GM13976 (cell line): ENCODE data around the gene ACBD7.

Experiments
- DNase-seq: peaks from one replicate; pipeline ENCODE4 v3.0.0; 2012; ENCODE audit warnings: low spot score
- in situ Hi-C: fragments of 300-500 bp; cut with MboI; formaldehyde crosslinking; loops from one replicate; pipeline ENCODE4 v1.12.0; 2022; ENCODE audit warnings: low sequenced_read_pairs, mixed read lengths, inconsistent platforms; ENCODE audit not compliant: unreplicated experiment
- TF ChIP-seq, protein P1 (sequence below): IDR thresholded peaks from 2 replicates; pipeline ENCODE4 v1.5.1; 2012; ENCODE audit warnings: borderline replicate concordance, mild to moderate bottlenecking; ENCODE audit not compliant: insufficient read depth; ENCODE audit errors: extremely low read depth, missing control alignments, control extremely low read depth

ACBD7 gene

DNA sequence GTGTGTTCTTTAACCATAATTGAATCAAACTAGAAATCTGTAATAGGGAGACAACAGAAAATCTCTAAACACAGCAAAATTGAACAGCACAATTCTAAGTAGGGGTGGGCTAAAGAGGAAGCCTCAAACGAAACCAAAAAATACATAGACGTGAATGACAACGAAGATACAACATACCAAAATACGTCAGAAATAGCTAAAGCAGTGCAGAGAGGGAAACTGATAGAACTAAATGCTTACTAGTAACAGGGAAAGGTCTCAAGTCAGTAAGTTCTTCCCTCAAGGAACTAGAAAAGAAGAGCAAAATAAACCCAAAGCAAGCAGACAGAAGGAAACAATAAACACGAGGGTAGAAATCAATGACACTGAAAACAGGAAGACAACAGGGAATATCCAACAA is 27.6 kb upstream of the ACBD7 start:
- TF ChIP-seq, protein P1, sequence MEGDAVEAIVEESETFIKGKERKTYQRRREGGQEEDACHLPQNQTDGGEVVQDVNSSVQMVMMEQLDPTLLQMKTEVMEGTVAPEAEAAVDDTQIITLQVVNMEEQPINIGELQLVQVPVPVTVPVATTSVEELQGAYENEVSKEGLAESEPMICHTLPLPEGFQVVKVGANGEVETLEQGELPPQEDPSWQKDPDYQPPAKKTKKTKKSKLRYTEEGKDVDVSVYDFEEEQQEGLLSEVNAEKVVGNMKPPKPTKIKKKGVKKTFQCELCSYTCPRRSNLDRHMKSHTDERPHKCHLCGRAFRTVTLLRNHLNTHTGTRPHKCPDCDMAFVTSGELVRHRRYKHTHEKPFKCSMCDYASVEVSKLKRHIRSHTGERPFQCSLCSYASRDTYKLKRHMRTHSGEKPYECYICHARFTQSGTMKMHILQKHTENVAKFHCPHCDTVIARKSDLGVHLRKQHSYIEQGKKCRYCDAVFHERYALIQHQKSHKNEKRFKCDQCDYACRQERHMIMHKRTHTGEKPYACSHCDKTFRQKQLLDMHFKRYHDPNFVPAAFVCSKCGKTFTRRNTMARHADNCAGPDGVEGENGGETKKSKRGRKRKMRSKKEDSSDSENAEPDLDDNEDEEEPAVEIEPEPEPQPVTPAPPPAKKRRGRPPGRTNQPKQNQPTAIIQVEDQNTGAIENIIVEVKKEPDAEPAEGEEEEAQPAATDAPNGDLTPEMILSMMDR: no peak
- no peak for DNase-seq
- in situ Hi-C loops: no loop called here

- DNase-seq: no peak
- TF ChIP-seq, protein P1: no peak
- in situ Hi-C loops: no loop called here
These were observed 25.2 kb upstream of the ACBD7 start for GRCh38 chr10:15113766-15114165.

- in situ Hi-C loops: no loop called here
- no peak for DNase-seq
- TF ChIP-seq, protein P1: no peak
These were observed 24.1 kb upstream of the ACBD7 start for GRCh38 chr10:15112657-15113056.

- DNase-seq: peak; percentile 68
- TF ChIP-seq, protein P1: peak; percentile 71
- in situ Hi-C loops: no loop called here
These were observed 17.9 kb upstream of the ACBD7 start for GRCh38 chr10:15106352-15107013.

GRCh38 chr10:15103513-15103912 is 14.9 kb upstream of the ACBD7 start:
- TF ChIP-seq, protein P1: no peak
- no peak for DNase-seq
- in situ Hi-C loops: no loop called here

DNA sequence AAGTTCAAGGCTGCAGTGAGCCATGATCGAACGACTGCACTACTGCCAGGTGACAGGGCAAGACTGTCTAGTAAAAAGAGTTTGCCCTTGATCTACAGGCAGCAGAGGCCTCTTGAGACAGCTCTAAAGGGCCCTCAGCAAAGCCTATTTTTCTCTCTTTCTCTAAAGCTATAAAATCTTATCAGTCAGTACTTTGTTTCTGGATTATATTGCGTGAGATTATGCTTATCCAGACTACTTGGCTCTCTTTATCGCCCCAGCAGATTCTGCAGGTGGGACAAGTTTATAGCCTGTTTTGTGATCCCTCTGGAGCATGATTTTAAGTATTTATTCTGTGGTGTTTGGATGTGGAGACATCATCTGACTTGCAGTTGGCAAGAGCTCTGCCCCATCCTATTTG is 11.3 kb upstream of the ACBD7 start:
- TF ChIP-seq, protein P1: no peak
- in situ Hi-C loops: no loop called here
- DNase-seq: no peak
